ENCODE data around the gene CD226.

DNA sequence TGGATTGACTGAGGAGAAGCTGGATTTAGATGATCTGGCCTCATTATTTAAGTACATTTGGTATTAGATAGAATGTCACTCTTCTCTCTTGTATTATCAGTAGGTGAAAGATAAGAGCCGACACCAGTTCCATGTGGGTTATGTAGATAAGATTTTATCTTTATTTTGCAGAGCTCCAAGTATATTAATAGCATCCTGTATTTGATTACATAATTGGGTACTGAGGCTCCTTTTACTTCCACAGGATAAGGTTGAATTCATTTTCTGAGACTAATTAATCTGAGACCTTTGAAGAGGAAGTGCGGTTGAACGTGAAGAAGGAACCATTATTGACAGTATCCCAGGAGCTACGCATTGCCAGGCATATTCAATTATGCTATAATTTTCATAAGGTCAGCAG, 32.8 kb upstream of the CD226 start:
- no peak for TF ChIP-seq POLR2A (IDR thresholded peaks at IDR 0.05)
- TF ChIP-seq, protein P1, sequence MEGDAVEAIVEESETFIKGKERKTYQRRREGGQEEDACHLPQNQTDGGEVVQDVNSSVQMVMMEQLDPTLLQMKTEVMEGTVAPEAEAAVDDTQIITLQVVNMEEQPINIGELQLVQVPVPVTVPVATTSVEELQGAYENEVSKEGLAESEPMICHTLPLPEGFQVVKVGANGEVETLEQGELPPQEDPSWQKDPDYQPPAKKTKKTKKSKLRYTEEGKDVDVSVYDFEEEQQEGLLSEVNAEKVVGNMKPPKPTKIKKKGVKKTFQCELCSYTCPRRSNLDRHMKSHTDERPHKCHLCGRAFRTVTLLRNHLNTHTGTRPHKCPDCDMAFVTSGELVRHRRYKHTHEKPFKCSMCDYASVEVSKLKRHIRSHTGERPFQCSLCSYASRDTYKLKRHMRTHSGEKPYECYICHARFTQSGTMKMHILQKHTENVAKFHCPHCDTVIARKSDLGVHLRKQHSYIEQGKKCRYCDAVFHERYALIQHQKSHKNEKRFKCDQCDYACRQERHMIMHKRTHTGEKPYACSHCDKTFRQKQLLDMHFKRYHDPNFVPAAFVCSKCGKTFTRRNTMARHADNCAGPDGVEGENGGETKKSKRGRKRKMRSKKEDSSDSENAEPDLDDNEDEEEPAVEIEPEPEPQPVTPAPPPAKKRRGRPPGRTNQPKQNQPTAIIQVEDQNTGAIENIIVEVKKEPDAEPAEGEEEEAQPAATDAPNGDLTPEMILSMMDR (IDR thresholded peaks at IDR 0.05) = no peak
- no peak for TF ChIP-seq EP300 (IDR thresholded peaks at IDR 0.05)
- TF ChIP-seq POLR2AphosphoS5 (IDR thresholded peaks at IDR 0.05) = no peak

Measured in suprapubic skin (tissue), 4 donors.